Dendritic cell treated with granulocyte-macrophage colony-stimulating factor and Interleukin-4, amounts not matched to agents 40 ng/mL and 50 ng/mL, for 4 days (primary cell): Measurements from ENCODE around the gene VARS2.
A peak's percentile ranks its signal among the peaks of the same experiment; 100 is the strongest.

Experiments
- H3K27ac Mint-ChIP-seq: one replicate; pipeline ENCODE4 v1.8.0; 2022; ENCODE audit warnings: mild to moderate bottlenecking, mixed read lengths
- H3K27me3 Mint-ChIP-seq: one replicate; pipeline ENCODE4 v1.8.0; 2022; ENCODE audit warnings: mild to moderate bottlenecking, mixed read lengths
- H3K36me3 Mint-ChIP-seq: one replicate; pipeline ENCODE4 v1.8.0; 2022; ENCODE audit warnings: low read depth, mixed read lengths
- H3K4me1 Mint-ChIP-seq: one replicate; pipeline ENCODE4 v1.8.0; 2022; ENCODE audit warnings: low read depth, mixed read lengths
- H3K4me3 Mint-ChIP-seq: one replicate; pipeline ENCODE4 v1.8.0; 2022; ENCODE audit warnings: mild to moderate bottlenecking, moderate library complexity, mixed read lengths
- H3K9me3 Mint-ChIP-seq: one replicate; pipeline ENCODE4 v1.8.0; 2022; ENCODE audit warnings: mixed read lengths
- intact Hi-C: fragments of 100-400 bp; cut with micrococcal nuclease; formaldehyde crosslinking; loops from one replicate; pipeline ENCODE4 v1.15.0; 2022

Gene VARS2

DNA sequence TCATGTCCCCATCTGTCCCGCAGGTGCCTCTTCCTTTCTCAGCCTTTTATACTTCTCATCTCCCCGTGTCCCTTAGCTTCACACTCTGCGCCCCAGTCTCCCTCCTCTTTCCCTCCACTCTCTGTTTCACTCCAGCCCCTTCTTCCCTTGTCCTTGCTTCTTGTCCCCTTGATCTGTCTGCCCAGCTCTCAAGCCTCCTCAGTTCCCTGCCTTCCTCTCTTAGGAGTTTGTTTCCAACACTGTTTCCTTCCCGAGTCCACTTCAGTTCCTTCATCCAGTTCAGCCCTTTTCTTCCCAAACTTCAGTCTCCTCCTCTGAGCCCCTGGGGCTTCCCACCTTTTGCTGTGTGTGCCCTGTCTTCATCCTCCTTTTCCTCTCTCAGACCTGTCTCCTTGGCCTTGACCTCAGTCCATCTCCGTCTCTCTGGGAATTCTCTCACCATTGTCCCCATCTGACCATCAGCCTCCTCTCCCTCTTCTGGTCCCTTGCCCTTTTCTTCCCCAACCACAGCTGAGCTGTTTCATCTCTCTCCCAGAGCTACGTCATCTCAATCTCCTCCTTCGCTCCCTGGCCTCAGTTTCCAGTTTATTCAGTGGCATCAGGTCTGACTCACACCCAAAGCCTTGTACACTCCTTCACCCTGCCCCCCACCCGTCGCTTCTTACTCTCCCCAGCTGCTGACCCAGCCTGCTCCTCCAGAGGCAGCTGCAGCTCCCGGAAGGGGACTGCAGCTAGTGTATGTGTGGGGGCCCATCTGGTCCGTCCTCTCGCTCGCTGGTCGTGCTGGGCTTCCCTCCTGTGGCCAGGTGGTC, 32.4 kb upstream of the VARS2 start:
- H3K27me3 Mint-ChIP-seq = peaks cover 54% of the 10 kb centered on the region
- H3K9me3 Mint-ChIP-seq = no peaks in the 10 kb centered on the region
- H3K27ac Mint-ChIP-seq = no peak overlapping the region
- H3K4me3 Mint-ChIP-seq = no peak overlapping the region
- H3K36me3 Mint-ChIP-seq = no peaks in the 10 kb centered on the region
- intact Hi-C loops = no loop called here
- peaks cover 34% of the 10 kb centered on the region for H3K4me1 Mint-ChIP-seq

GRCh38 chr6:30882204-30882758, 31.8 kb upstream of the VARS2 start:
- Mint-ChIP-seq H3K4me3 (no peak overlapping the region), H3K4me1 (peaks cover 33% of the 10 kb centered on the region), H3K9me3 (no peaks in the 10 kb centered on the region), H3K36me3 (no peaks in the 10 kb centered on the region), H3K27me3 (peaks cover 57% of the 10 kb centered on the region), H3K27ac (no peak overlapping the region)
- intact Hi-C loops = no loop called here

GRCh38 chr6:30882759-30883684, 31.0 kb upstream of the VARS2 start:
- peaks cover 57% of the 10 kb centered on the region for H3K27me3 Mint-ChIP-seq
- H3K4me3 Mint-ChIP-seq = peak overlapping the region; percentile 55
- no peaks in the 10 kb centered on the region for H3K36me3 Mint-ChIP-seq
- no peaks in the 10 kb centered on the region for H3K9me3 Mint-ChIP-seq
- peak overlapping the region; percentile 28 for H3K27ac Mint-ChIP-seq
- intact Hi-C loops = no loop called here
- peaks cover 26% of the 10 kb centered on the region for H3K4me1 Mint-ChIP-seq

DNA sequence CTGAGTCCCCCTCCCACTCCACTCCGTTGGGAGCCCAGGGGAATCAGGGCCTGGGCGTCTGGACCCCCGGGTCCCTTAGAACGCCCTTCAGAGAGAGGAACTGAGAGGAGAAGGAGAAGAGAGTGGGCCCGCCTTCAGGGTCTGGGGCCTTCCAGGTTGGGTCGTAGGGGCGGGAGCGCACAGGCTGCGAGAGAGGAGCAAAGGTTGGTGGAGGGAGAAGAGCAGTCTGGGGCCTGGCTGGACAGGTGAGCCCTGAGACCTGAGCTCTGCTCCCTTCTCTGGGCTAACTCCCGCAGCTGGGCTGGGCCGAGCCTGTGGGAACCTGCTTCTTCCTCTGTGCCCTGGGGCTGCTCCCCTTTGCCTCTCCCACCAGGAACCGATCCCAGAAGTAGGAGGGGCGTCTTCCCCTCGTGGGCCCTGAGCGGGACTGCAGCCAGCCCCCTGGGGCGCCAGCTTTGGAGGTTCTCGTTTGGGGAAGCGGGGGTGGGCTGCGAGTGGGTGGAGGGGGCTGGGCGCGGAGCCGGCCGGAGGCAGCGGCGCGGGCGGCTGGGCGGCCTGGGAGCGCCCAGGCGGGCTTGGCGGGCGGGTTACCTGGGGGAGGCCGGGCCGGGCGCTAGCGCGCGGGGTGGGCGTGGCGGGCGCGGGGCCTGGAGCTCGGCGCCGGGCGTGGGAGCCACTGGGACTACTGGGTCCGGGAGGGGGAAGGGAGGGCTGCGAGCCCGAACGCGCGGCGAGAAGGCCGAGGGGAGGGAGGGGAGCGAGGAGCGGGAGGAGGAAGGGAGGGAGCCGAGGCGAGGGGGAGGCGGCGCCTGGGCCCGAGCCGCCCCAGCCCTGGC, 30.1 kb upstream of the VARS2 start, which contains the start of gene DDR1:
Gene DDR1, plus strand, starts transcription at position 835 of the 836 bp plus-strand sequence. CDS start 4,211 bp downstream, outside the sequence.
- Mint-ChIP-seq H3K9me3 (no peaks in the 10 kb centered on the region), H3K4me1 (peaks cover 26% of the 10 kb centered on the region), H3K27ac (peak within 1 kb of the TSS; percentile 28), H3K4me3 (peak within 1 kb of the TSS; percentile 64), H3K27me3 (peaks cover 60% of the 10 kb centered on the region), H3K36me3 (no peaks in the 10 kb centered on the region)
- intact Hi-C loops = no loop called here

GRCh38 chr6:30884521-30885480, 29.2 kb upstream of the VARS2 start:
- Mint-ChIP-seq H3K36me3 (no peaks in the 10 kb centered on the region), H3K4me3 (peak overlapping the region; percentile 64), H3K4me1 (peaks cover 26% of the 10 kb centered on the region), H3K27me3 (peaks cover 61% of the 10 kb centered on the region), H3K9me3 (no peaks in the 10 kb centered on the region), H3K27ac (no peak overlapping the region)
- intact Hi-C loops = no loop called here

GRCh38 chr6:30885481-30885998, 28.5 kb upstream of the VARS2 start:
- H3K4me1 Mint-ChIP-seq = peaks cover 26% of the 10 kb centered on the region
- intact Hi-C loops = no loop called here
- H3K36me3 Mint-ChIP-seq = no peaks in the 10 kb centered on the region
- no peak overlapping the region for H3K27ac Mint-ChIP-seq
- no peak overlapping the region for H3K4me3 Mint-ChIP-seq
- H3K9me3 Mint-ChIP-seq = no peaks in the 10 kb centered on the region
- peaks cover 66% of the 10 kb centered on the region for H3K27me3 Mint-ChIP-seq

- H3K27me3 Mint-ChIP-seq = peaks cover 60% of the 10 kb centered on the region
- H3K9me3 Mint-ChIP-seq = no peaks in the 10 kb centered on the region
- no peak overlapping the region for H3K4me3 Mint-ChIP-seq
- peaks cover 26% of the 10 kb centered on the region for H3K4me1 Mint-ChIP-seq
- no peaks in the 10 kb centered on the region for H3K36me3 Mint-ChIP-seq
- no peak overlapping the region for H3K27ac Mint-ChIP-seq
- intact Hi-C loops = no loop called here
Observed at GRCh38 chr6:30885999-30886896, 27.8 kb upstream of the VARS2 start.

- Mint-ChIP-seq H3K4me1 (peaks cover 26% of the 10 kb centered on the region), H3K27me3 (peaks cover 57% of the 10 kb centered on the region), H3K27ac (no peak overlapping the region), H3K4me3 (no peak overlapping the region), H3K36me3 (no peaks in the 10 kb centered on the region), H3K9me3 (no peaks in the 10 kb centered on the region)
- intact Hi-C loops = no loop called here
Observed at GRCh38 chr6:30886897-30887255, 27.2 kb upstream of the VARS2 start.

GRCh38 chr6:30887901-30888815, 25.9 kb upstream of the VARS2 start:
- Mint-ChIP-seq H3K27ac (no peak overlapping the region), H3K9me3 (no peaks in the 10 kb centered on the region), H3K27me3 (peaks cover 56% of the 10 kb centered on the region), H3K4me3 (no peak overlapping the region), H3K4me1 (peaks cover 26% of the 10 kb centered on the region), H3K36me3 (no peaks in the 10 kb centered on the region)
- intact Hi-C loops = no loop called here

GRCh38 chr6:30888816-30889495, 25.1 kb upstream of the VARS2 start:
- Mint-ChIP-seq H3K27ac (no peak overlapping the region), H3K4me1 (peaks cover 19% of the 10 kb centered on the region)
- intact Hi-C loops = no loop called here

More at GRCh38 chr6:30888816-30889495, 25.1 kb upstream of the VARS2 start:
- H3K4me3 Mint-ChIP-seq = no peak overlapping the region
- H3K36me3 Mint-ChIP-seq = no peaks in the 10 kb centered on the region
- peaks cover 52% of the 10 kb centered on the region for H3K27me3 Mint-ChIP-seq
- H3K9me3 Mint-ChIP-seq = no peaks in the 10 kb centered on the region
